ENCODE data around the gene EGLN3. TPM values are rescaled to one million over a fixed set of nuclear protein-coding genes. Genes with fewer than 3 reads are reported as not detected.

Gene EGLN3
- polyA plus RNA-seq, 2 of the 4 experiments (the other 2 are of a cell fraction) = 3.5 to 15.4 TPM

GRCh38 chr14:33966276-33966675 is 15.4 kb upstream of the EGLN3 start:
- Histone ChIP-seq H3K27ac (no peak overlapping the region), H3K4me3 (no peak overlapping the region), H3K4me1 (no peaks in the 10 kb centered on the region), H3K9me3 (peaks cover 6% of the 10 kb centered on the region; the same call in 2 of the 3 replicates), H3K4me2 (no peak overlapping the region)
- DNase-seq (ENCODE audit: low read depth in 1 of 2, low spot score in 1 of 2) = no peak
- TF ChIP-seq MAZ (IDR thresholded peaks at IDR 0.05; ENCODE audit: borderline replicate concordance, low read depth, low read length) = no peak
- TF ChIP-seq FOXS1 (CRISPR knock-in tag; IDR thresholded peaks at IDR 0.05) = no peak
- no peak for TF ChIP-seq REST (IDR thresholded peaks at IDR 0.05)
- TF ChIP-seq ZC3H11A (IDR thresholded peaks at IDR 0.05) = no peak
- no peak for TF ChIP-seq RFX5 (IDR thresholded peaks at IDR 0.05)
- no peak for TF ChIP-seq ATOH8 (CRISPR knock-in tag; IDR thresholded peaks at IDR 0.05; ENCODE audit: low read depth)
- no peak for TF ChIP-seq CHD4 (IDR thresholded peaks at IDR 0.05; ENCODE audit: borderline replicate concordance)
- TF ChIP-seq HES2 (IDR thresholded peaks at IDR 0.05) = no peak
- no peak for TF ChIP-seq EP300 (IDR thresholded peaks at IDR 0.05)
- no peak for TF ChIP-seq PBX3 (IDR thresholded peaks at IDR 0.05)
- no peak for TF ChIP-seq BCL3 (IDR thresholded peaks at IDR 0.05)
- TF ChIP-seq FOSL2 (IDR thresholded peaks at IDR 0.05) = no peak
- no peak for TF ChIP-seq FOSL2 (CRISPR knock-in tag; IDR thresholded peaks at IDR 0.05)
- TF ChIP-seq FOSB (CRISPR knock-in tag; IDR thresholded peaks at IDR 0.05) = no peak
- no peak for TF ChIP-seq E2F6 (IDR thresholded peaks at IDR 0.05; ENCODE audit: borderline replicate concordance, low read depth)
- no peak for TF ChIP-seq NR3C1 (IDR thresholded peaks at IDR 0.05)
- ChIA-PET POLR2A (no interaction called here), CTCF (interaction anchor here (0.8 kb wide), 1 partner anchor 137 kb away, joined by 3 read pairs; no protein-coding TSS in a partner anchor)
- ATAC-seq = no peak
- 76% methylated on average over 6 of the region's 6 CpGs for WGBS (ENCODE audit: missing lambda C conversion rate)
- no peak for FAIRE-seq

- DNase-seq (ENCODE audit: low read depth in 1 of 2, low spot score in 1 of 2) = no peak
- Histone ChIP-seq H3K27ac (no peak overlapping the region), H3K9me3 (peaks cover under 1% of the 10 kb centered on the region; the same call in 1 of the 3 replicates), H3K4me1 (no peaks in the 10 kb centered on the region), H3K4me3 (no peak overlapping the region), H3K4me2 (no peak overlapping the region)
- TF ChIP-seq RAD21 (conservative IDR thresholded peaks at IDR 0.05 in 1 of 2, IDR thresholded peaks at IDR 0.05 in 1 of 2) (peak in 1 of 2 experiments; percentile 27; a peak in 2 of 5 replicates), NFE2L2 (conservative IDR thresholded peaks at IDR 0.05; ENCODE audit: low read length) (no peak), SMC3 (IDR thresholded peaks at IDR 0.05) (no peak), ATOH8 (CRISPR knock-in tag; IDR thresholded peaks at IDR 0.05; ENCODE audit: low read depth) (no peak)
- 61% methylated on average over 6 of the region's 6 CpGs for WGBS (ENCODE audit: missing lambda C conversion rate)
- POLR2A ChIA-PET = interaction anchor here (0.6 kb wide), 1 partner anchor 547 kb away, joined by 6 read pairs; no protein-coding TSS in a partner anchor
- FAIRE-seq = no peak
- ATAC-seq = peak; percentile 34 to 50; a peak in 2 of 6 replicates
- CTCF ChIA-PET = interaction anchor here (1.5 to 1.8 kb wide), 2 partner anchors 15 to 134 kb away, joined by 3 to 10 read pairs; no protein-coding TSS in a partner anchor
Observed at GRCh38 chr14:33964599-33965317, 13.9 kb upstream of the EGLN3 start.

Measured in A549 (cell line).